GM12873 (cell line): ENCODE data around the gene ARAP3.

Experiments used
- TF ChIP-seq, protein P1 (sequence below): IDR thresholded peaks from 2 replicates; pipeline ENCODE4 v1.5.1; 2012; ENCODE audit warnings: low read depth, mild to moderate bottlenecking, moderate library complexity, low read length, control low read depth; ENCODE audit not compliant: insufficient read depth; ENCODE audit errors: missing control alignments

Gene ARAP3

DNA sequence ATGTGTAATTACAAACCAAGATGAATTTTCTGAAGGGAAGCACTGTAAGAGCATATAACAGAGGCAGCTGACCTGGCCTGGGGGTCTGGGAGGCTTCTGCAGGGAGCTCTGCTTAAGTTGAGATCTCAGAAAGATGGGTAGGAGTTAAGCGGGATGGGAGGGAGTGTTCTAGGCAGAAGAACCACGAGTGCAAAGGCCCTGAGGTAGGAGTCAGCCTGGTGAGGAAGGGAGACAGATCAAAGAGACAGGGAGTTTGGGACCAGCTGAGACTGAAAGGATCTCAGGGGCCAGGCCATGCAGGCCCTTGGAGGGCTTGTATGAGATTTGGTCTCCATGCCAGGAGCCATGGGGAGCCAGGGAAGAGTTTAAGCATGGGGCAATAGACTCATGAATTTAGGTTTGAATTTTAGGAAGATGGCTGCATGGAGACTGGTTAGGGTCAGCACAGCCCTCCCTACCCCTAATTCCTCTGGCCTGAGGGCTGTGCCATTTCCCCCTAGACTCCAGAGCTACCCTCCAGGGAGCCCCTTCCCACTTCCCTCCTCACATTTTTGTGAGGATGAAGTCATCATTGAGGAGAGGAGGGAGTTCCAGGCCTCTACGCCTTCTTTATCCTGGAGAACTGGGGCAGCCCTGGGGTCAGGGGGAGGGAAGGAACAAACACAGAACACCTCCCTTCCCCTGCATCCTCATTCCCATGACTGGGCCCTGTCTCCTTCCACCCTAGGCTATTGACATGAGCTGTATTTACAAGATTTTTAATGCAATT, 4.8 kb upstream of the ARAP3 start:
- TF ChIP-seq, protein P1, sequence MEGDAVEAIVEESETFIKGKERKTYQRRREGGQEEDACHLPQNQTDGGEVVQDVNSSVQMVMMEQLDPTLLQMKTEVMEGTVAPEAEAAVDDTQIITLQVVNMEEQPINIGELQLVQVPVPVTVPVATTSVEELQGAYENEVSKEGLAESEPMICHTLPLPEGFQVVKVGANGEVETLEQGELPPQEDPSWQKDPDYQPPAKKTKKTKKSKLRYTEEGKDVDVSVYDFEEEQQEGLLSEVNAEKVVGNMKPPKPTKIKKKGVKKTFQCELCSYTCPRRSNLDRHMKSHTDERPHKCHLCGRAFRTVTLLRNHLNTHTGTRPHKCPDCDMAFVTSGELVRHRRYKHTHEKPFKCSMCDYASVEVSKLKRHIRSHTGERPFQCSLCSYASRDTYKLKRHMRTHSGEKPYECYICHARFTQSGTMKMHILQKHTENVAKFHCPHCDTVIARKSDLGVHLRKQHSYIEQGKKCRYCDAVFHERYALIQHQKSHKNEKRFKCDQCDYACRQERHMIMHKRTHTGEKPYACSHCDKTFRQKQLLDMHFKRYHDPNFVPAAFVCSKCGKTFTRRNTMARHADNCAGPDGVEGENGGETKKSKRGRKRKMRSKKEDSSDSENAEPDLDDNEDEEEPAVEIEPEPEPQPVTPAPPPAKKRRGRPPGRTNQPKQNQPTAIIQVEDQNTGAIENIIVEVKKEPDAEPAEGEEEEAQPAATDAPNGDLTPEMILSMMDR, result no peak

DNA sequence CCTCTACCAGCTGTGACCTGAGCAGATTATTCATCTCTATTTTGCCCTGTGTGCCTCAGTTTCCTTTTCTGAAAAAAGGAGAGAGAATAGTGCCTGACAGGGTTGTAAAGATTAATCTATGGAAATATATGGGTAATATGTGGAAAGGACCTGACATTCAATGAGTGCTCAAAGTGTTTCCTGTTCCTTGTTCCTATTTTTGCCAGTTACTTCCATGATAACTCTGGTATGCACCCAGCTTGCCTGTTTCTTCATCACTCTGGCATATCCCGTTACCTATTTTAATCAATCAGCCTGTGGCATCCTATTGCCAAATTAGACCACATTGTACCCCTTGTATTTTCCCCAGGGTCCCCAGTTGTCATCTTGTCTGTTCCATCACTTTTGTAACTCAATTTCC, 3.6 kb upstream of the ARAP3 start:
- TF ChIP-seq, protein P1, result no peak

DNA sequence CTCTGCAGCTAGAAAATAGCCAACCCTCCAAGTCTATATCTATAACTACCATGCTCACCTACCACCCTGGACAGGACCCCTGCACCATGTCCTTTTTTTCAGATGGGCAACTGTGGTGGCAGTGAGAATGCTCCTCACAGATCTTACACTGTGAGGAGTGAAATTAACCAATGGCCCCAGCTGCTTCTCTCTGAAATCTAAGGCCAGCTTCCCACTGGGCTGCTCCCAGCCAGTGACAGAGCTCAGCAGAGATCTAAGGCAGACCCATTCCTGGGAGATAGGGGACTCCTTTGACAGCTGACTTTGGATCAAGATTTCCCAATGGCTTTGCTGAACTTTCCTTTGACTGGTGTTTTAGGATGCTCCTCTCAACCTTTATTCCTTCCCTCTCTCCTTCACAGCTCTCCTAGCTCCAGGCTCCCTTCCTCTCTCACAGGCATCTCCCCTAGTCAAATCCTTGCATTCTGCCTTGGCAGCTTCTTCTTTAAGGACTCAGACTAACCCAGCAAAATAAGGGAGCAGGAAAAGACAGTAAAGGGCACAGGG, 1.6 kb upstream of the ARAP3 start:
- TF ChIP-seq, protein P1, result no peak

DNA sequence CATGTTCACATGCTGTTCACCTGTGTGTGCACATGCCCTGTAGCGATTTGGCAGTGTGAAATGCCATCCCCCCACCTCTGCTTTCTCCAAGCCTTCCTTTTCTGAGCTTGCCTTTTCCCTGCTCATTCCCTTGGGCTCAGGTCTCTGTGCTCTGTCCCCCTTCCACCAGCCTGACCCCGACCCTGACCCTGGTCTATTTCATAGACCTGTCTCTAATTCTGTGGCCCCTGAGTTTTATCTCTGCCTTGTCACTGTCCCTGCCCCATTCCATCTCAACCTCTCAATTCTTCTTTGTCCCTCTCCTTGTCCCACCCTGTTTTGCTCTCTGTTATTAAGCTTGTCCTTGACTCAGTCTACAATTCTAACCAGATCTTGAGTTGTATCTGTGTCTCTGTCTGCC, 735 bp downstream of the ARAP3 start:
- TF ChIP-seq, protein P1, result no peak

DNA sequence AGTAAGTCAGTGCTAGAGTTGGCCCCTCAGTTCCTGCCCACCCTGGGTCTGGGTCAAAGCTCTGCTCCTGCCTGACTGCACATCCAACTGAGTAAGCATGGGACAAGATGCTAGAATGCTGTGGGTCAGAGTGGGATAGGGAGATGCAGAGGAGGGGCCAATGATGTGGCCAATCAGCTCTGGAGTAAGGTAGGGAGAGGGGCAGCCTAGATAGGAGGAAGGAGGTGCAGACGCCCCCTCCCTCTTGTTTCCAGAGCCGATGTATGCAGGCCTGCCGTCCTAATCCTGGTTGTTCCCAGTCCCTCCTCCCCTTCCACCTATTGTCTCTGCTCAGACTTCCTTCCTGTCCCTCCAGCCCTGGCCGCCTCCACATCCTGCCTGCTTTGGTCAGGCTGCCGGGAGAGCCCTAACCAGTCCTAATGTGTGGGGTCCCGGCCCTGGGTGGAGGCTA, 1.3 kb downstream of the ARAP3 start:
- TF ChIP-seq, protein P1, result no peak

DNA sequence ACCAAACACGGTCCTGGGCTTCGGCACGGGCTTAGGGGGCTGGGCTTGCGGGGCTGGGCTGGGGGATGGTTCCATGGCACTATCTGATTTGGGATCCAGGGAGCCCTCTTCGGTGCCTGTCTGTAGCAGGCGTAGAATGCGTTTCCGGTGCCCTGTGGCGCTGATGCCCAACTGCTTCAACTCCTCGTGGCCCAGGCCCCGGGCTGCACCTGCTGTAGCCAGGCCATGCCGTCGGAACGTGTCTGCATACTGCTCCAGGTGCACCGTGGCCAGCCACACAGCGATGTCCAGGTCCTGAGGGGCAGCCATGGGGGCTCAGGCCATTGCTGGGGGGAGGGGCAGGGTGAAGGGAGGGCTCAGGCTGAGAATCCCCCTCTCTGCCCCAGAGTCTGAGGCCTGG, 1.9 kb downstream of the ARAP3 start:
- TF ChIP-seq, protein P1, result no peak

DNA sequence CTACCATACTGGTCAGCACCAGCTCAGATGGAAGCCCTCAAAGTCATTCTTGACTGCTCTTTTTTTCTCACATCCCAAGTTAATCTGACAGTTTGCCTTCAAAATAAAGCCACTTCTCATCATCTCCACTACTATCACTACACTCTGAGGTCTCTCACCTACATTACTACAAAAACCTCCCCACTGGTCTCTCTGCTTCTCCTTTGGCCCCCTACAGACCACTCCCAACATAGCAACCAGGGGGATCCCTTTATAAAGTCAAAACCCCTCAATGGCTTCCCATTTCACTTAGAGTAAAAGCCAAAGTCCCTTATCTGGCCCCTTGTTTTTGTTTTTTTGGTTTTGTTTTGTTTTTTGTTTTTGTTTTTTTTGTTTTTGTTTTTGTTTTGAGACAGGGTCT, 4.6 kb downstream of the ARAP3 start:
- TF ChIP-seq, protein P1, result peak; percentile 32
